AG04450 (cell line): ENCODE data around the gene POLR2I. TPM values are rescaled to one million over a fixed set of nuclear protein-coding genes. Genes with fewer than 3 reads are reported as not detected.

ENCODE experiments used
- CTCF ChIA-PET: fragments of 300-600, 350-600 bp; formaldehyde crosslinking; extraction: SDS; loops from one replicate; lab custom pipeline; 2022; ENCODE audit warnings: antibody characterized with exemption, inconsistent platforms; lab: Charles Lee
- POLR2A ChIA-PET: fragments of 350-600 bp; formaldehyde crosslinking; extraction: SDS; loops from one replicate; lab custom pipeline; 2021; ENCODE audit warnings: antibody characterized with exemption, inconsistent platforms; lab: Yijun Ruan, JAX
- DNase-seq: peaks from one replicate; pipeline ENCODE4 v3.0.0-alpha.2; 2011; ENCODE audit warnings: low read depth, low spot score
- H3K27ac ChIP-seq: one replicate; pipeline ENCODE4 v1.5.1; 2012; ENCODE audit warnings: low read depth, low read length, control low read depth
- H3K27me3 ChIP-seq: one replicate; pipeline ENCODE4 v1.6.0; 2012; ENCODE audit warnings: low read length; ENCODE audit not compliant: control insufficient read depth, insufficient read depth
- H3K4me3 ChIP-seq: 2 replicates; pipeline ENCODE4 v1.5.1; 2011; ENCODE audit warnings: mild to moderate bottlenecking, low read depth, low read length, control low read depth
- H3K9me3 ChIP-seq: 2 replicates; pipeline ENCODE4 v1.5.1; 2012; ENCODE audit warnings: low read length; ENCODE audit not compliant: control insufficient read depth, insufficient read depth
- polyA plus RNA-seq: library from polyadenylated mRNA; depleted of rRNA; stranded (reverse); fragments of >200 nt; gene quantifications from 2 replicates; pipeline ENCODE4 v1.2.3, GENCODE V29; 2011
- TF ChIP-seq, protein P1 (sequence below): IDR thresholded peaks from 2 replicates; pipeline ENCODE4 v1.5.1; 2011; ENCODE audit warnings: low read depth, low read length, control low read depth, inconsistent platforms

The POLR2I gene
- polyA plus RNA-seq, 1 experiment = 37.7 TPM

- ChIA-PET POLR2A (no interaction called here), CTCF (no interaction called here)
- Histone ChIP-seq H3K4me3 (no peak overlapping the region), H3K27me3 (no peaks in the 10 kb centered on the region), H3K9me3 (no peaks in the 10 kb centered on the region), H3K27ac (no peak overlapping the region)
- TF ChIP-seq, protein P1, sequence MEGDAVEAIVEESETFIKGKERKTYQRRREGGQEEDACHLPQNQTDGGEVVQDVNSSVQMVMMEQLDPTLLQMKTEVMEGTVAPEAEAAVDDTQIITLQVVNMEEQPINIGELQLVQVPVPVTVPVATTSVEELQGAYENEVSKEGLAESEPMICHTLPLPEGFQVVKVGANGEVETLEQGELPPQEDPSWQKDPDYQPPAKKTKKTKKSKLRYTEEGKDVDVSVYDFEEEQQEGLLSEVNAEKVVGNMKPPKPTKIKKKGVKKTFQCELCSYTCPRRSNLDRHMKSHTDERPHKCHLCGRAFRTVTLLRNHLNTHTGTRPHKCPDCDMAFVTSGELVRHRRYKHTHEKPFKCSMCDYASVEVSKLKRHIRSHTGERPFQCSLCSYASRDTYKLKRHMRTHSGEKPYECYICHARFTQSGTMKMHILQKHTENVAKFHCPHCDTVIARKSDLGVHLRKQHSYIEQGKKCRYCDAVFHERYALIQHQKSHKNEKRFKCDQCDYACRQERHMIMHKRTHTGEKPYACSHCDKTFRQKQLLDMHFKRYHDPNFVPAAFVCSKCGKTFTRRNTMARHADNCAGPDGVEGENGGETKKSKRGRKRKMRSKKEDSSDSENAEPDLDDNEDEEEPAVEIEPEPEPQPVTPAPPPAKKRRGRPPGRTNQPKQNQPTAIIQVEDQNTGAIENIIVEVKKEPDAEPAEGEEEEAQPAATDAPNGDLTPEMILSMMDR = no peak
- no peak for DNase-seq
These were observed 6.9 kb upstream of the POLR2I start for GRCh38 chr19:36121486-36122124.

DNA sequence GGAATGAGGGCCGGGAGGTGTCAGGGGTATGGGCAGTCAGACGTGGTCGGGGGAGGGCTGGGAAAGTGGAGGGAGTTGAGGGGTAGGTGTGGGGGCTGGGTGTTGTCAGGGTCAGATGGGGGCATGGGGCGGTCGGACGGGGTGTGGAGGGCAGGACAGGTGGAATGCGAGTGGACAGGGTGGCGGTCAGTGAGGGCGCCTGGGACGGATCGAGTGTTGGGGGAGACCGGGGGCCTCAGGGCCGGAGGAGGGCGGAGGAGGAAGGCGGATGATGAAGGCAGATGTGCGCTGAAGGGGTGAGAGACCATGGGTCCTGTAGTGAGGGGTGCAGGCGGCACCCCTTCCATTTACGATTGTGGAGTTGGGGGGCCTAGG, 6.3 kb upstream of the POLR2I start:
- no peak for DNase-seq
- POLR2A ChIA-PET = no interaction called here
- H3K4me3 ChIP-seq = no peak overlapping the region
- CTCF ChIA-PET = no interaction called here
- no peak overlapping the region for H3K27ac ChIP-seq
- TF ChIP-seq, protein P1 = no peak
- H3K9me3 ChIP-seq = no peaks in the 10 kb centered on the region
- H3K27me3 ChIP-seq = no peaks in the 10 kb centered on the region

DNA sequence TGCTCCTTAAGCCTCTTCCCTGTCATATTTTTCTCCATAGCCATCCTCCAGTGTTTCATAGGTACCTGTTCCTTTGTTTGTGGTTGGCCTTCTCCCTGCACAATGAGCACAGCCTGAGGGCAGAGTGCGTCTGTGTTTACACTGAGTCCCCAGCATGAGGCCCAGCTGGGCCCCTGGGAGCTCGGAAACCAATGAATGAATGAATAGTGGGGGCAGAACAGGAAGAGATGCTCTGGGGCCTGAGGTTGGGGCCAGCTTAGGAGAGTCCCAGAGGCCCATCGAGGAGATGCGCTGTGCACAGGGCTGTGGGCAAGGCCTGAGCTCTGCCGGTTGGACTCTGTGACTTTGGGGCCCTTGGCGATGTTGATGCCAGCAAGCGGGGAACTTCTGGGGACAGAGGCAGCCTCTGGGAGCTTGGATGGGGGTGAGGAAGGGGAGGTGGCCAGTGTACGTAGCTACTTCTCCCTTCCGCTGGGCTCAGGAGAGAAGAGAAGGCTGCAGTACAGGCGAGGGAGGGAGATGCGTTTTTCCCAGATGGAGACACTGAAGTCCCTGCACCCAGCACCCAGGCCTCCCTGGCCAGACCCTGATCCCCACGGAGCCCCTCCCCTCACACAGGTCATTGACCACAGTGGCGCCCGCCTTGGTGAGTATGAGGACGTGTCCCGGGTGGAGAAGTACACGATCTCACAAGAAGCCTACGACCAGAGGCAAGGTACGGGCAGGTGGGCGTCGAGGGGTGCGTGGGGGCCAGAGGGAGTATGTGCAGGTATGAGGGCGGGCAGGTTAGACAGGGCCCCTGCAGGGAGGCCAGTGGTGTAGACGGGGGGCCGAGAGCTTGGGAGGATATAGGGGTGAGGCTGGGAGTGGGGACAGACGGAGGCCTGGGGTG, 5.7 kb upstream of the POLR2I start:
- TF ChIP-seq, protein P1 = no peak
- ChIA-PET CTCF (no interaction called here), POLR2A (interaction anchor here (0.5 kb wide), 1 partner anchor 12 kb away, joined by 4 read pairs; no protein-coding TSS in a partner anchor)

DNA sequence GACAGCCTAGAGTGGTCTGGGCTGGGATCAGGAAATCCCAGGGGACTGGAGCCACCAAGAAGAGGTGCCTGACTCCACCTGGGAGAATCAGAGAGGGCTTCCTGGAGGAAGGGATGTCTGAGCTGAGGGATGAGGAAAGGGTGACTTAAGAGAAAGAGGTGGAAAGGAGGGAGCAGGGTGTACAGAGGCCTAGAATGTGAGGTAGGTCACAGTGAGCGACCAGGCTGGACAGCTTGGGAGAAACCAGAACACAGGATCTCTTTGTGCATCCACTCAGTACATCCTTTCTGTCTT, 1.6 kb upstream of the POLR2I start:
- CTCF ChIA-PET = interaction anchor here (0.8 to 2.8 kb wide), 2 partner anchors 54 to 117 kb away, joined by 4 to 6 read pairs; no protein-coding TSS in a partner anchor
- TF ChIP-seq, protein P1 = no peak
- POLR2A ChIA-PET = no interaction called here
- H3K27ac ChIP-seq = no peak overlapping the region
- H3K9me3 ChIP-seq = no peaks in the 10 kb centered on the region; the same call in 1 of the 2 replicates
- H3K4me3 ChIP-seq = peak overlapping the region; percentile 81
- no peaks in the 10 kb centered on the region for H3K27me3 ChIP-seq
- no peak for DNase-seq

More for the DNA sequence above, 5.7 kb upstream of the POLR2I start:
- Histone ChIP-seq H3K27ac (no peak overlapping the region), H3K9me3 (no peaks in the 10 kb centered on the region), H3K27me3 (no peaks in the 10 kb centered on the region), H3K4me3 (no peak overlapping the region)
- no peak for DNase-seq
